Left kidney (tissue), 1 donor: Measurements from ENCODE around the gene NFKBIE. TPM values are rescaled to one million over a fixed set of nuclear protein-coding genes. Genes with fewer than 3 reads are reported as not detected.

Experiments
- polyA plus RNA-seq: library from polyadenylated mRNA; unstranded; fragments of 120-200 nt; gene quantifications from one replicate; pipeline ENCODE4 v1.2.1, GENCODE V29; 2013; ENCODE audit not compliant: insufficient read length

Gene NFKBIE
- polyA plus RNA-seq, 1 donor, result 9.6 TPM

Other genes starting within 250 kb of the NFKBIE start
- gene MRPL14, start 138.1 kb downstream of the NFKBIE start, polyA plus RNA-seq, result 33.7 TPM
- 34.8 TPM for gene TMEM63B, start 138.0 kb downstream of the NFKBIE start, polyA plus RNA-seq
- 0.23 TPM for gene CAPN11, start 106.7 kb downstream of the NFKBIE start, polyA plus RNA-seq
- gene MYMX, start 48.6 kb downstream of the NFKBIE start, polyA plus RNA-seq, result 0.62 TPM
- gene SLC29A1, start 42.0 kb downstream of the NFKBIE start, polyA plus RNA-seq, result 30.8 TPM
- gene HSP90AB1, start 18.4 kb downstream of the NFKBIE start, polyA plus RNA-seq, result 1,241 TPM
- gene SLC35B2, start 8.0 kb downstream of the NFKBIE start, polyA plus RNA-seq, result 46.7 TPM
- 0.88 TPM for gene TMEM151B, start 4.9 kb upstream of the NFKBIE start, polyA plus RNA-seq
- gene AARS2, start 47.8 kb upstream of the NFKBIE start, polyA plus RNA-seq, result 16.9 TPM
- not detected for gene SPATS1, start 77.1 kb upstream of the NFKBIE start, polyA plus RNA-seq
- gene CDC5L, start 122.2 kb upstream of the NFKBIE start, polyA plus RNA-seq, result 43.7 TPM